ENCODE measurements around the gene TAF4B.
"Not testable (repeated sequence)": the region's sequence is repeated elsewhere in the genome, so short reads cannot be mapped to it uniquely, and the experiment has no call there.

Gene TAF4B

DNA sequence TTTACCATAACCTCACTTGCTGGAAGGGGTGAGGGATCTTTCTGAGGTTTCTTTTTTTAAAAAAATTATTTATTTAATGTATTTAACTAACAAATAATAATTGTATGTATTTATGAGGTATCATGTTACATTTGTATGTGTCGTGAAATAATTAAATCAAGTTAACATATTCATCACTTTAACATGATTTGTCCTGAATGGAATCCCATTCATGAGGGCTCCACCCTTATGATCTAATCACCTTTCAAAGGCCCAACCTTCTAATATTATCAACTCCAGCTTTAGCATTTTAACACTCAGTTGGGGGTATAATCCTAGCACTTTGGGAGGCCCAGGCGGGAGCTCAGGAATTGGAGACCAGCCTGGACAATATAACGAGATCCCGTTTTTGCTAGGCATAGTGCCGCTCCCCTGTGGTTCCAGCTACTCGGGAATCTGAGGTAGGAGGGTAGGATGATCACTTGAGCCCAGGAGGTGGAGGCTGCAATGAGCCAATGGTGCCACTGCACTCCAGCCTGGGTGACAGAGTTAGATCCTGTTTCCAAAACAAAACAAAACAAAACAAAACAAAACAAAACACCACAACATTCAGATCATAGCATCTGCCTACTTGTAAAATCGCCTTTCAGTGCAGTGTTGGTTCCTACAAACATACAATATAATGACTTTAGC is 1.1 kb upstream of the TAF4B start:
- H3K27ac Mint-ChIP-seq: no peak overlapping the region
- H3K36me3 Mint-ChIP-seq (ENCODE audit: low read depth): peaks cover 6% of the 10 kb centered on the region
- H3K4me3 Mint-ChIP-seq: peak overlapping the region; percentile 95
- no peaks in the 10 kb centered on the region for H3K9me3 Mint-ChIP-seq
- H3K27me3 Mint-ChIP-seq: no peaks in the 10 kb centered on the region
- H3K4me1 Mint-ChIP-seq (ENCODE audit: low read depth): peaks cover 33% of the 10 kb centered on the region

DNA sequence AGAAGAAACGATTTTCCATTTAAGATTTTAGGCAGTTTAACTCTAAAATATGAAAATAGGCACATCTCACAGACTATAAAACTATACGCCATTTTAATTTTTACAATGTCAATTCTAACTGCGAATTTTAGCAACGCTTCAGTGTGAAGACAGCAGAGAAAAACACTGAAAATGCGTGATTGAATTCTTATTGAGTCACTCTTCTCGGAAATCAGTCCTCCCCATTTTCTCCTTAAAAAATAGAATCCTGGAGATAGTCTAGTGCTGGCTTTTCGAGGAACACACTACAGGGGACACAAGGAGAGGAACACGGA is 373 bp upstream of the TAF4B start:
- Mint-ChIP-seq H3K27me3 (no peaks in the 10 kb centered on the region), H3K36me3 (ENCODE audit: low read depth) (peaks cover 10% of the 10 kb centered on the region), H3K9me3 (no peaks in the 10 kb centered on the region), H3K4me1 (ENCODE audit: low read depth) (peaks cover 37% of the 10 kb centered on the region), H3K4me3 (peak overlapping the region; percentile 95), H3K27ac (peak overlapping the region; percentile 92)

DNA sequence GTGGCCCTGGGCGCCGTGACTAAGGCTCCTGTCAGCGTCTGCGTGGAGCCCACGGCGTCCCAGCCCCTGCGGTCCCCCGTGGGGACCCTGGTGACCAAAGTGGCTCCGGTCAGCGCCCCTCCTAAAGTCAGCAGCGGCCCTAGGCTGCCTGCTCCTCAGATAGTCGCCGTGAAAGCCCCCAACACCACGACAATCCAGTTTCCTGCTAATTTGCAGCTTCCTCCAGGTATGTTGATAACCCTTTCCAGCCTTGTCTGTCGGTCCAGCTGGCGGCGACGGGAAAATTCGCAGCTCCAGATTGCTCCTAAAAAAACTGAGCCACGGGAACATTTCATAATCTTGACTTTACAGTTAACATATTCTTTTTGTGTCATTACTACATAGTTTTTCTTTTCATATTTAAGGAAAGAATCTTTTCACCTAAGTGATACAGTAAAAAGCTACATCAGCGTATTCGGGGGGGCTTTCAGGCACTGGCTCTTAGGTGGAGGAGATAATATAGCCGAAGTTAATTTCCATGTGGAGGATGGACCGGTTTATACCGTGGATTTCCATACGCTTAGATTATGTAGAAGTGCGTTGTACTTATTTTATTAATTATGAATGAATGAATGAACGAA is 916 bp downstream of the TAF4B start:
- Mint-ChIP-seq H3K27ac (peak overlapping the region; percentile 88), H3K9me3 (no peaks in the 10 kb centered on the region), H3K4me1 (ENCODE audit: low read depth) (peaks cover 37% of the 10 kb centered on the region), H3K36me3 (ENCODE audit: low read depth) (peaks cover 14% of the 10 kb centered on the region), H3K4me3 (peak overlapping the region; percentile 95), H3K27me3 (no peaks in the 10 kb centered on the region)

DNA sequence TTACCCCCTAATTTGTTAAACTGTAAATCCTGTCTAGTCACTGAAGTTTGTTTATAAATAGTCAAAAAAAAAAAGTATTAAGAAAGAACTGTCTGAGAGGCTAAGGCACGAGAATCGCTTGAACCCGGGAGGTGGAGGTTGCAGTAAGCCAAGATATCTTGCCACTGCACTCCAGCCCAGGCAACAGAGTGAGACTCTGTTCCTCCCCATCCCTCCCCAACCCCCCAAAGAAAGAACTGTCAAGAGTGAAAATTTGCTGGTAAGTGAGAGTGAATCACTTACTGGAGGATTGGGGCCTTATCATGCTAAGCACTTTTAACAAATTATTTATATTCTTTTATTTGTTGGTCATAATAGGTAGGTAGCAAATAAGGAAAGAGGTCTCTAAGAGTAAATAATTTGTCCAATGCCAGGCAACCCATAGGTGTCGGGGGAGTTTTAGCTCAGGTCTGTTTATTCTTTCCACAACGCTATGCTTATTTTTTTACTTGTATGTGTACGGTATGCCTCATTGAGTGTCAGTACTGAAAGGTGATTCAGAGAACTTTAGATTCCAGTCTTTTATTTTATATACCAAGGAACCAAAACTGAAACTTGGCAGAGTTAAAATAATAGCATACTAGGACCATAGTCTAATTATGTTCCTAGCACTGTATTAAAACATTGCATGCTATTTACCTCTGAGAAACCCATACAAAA is 2.5 kb downstream of the TAF4B start:
- Mint-ChIP-seq H3K27me3 (no peaks in the 10 kb centered on the region), H3K4me3 (peak overlapping the region; percentile 95), H3K36me3 (ENCODE audit: low read depth) (peaks cover 14% of the 10 kb centered on the region), H3K27ac (no peak overlapping the region), H3K9me3 (no peaks in the 10 kb centered on the region), H3K4me1 (ENCODE audit: low read depth) (peaks cover 49% of the 10 kb centered on the region)

DNA sequence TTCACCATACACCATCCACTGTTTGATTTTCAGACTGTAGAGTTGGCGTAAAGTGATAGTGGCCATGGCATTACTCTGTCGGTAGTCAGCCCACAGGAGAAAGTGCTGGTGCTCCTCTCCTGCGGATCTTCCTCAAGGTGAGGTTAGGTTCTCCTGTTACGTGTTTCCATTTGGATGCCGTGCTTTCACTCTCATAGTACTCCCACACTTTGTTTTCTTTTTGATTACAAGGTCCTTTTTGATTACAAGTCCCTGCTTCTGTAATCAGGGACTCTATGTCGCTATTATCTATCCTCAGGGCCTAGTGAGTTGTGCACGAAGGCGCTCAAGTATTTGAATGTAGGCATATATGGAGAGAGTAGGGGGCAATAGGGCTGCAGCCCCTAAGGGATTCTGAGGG is 4.3 kb downstream of the TAF4B start:
- H3K27ac Mint-ChIP-seq: no peak overlapping the region
- H3K4me3 Mint-ChIP-seq: no peak overlapping the region
- H3K36me3 Mint-ChIP-seq (ENCODE audit: low read depth): peaks cover 14% of the 10 kb centered on the region
- no peaks in the 10 kb centered on the region for H3K27me3 Mint-ChIP-seq
- no peaks in the 10 kb centered on the region for H3K9me3 Mint-ChIP-seq
- peaks cover 62% of the 10 kb centered on the region for H3K4me1 Mint-ChIP-seq (ENCODE audit: low read depth)

DNA sequence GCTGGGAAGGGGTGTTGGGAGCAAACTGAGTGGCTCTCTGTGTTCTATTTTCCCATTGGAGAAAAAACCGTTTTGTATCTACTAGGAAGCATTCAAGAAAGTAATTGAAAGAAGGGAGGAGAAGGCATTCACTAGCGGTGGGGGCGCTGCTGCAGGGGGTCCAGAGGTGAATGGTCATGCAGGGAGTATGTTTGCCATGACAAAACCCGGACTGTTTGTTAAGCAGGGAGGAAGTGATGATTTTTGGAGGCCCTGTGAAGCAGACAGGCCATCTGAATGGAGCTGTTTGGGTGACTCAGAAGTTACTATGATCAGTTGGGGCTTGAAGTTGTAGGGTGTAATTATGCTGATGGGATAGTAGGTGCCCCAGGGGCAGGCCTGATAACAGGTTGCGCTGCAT is 7.0 kb downstream of the TAF4B start:
- no peaks in the 10 kb centered on the region for H3K9me3 Mint-ChIP-seq
- no peak overlapping the region for H3K27ac Mint-ChIP-seq

DNA sequence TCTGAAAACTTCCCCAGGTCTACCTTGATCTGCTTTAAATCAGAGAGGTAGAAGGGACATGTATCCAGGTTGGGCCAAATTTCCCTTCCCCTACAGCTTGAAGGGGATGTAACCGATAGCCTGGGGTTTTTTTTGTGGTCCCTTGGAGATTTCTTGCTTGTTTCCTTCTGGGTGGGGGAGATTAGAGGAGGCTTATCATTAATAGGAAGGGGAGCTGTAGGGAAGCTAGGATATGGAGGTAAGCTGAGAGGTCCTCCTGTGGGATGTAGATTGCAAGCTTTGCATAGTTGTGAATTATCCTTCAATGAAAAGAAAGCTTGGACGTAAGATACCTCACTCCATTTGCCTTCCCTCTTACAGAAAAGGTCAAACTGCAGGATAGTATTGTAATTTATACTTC is 11.1 kb downstream of the TAF4B start:
- not testable (repeated sequence) for H3K9me3 Mint-ChIP-seq, H3K27ac Mint-ChIP-seq, H3K4me3 Mint-ChIP-seq, H3K27me3 Mint-ChIP-seq
- H3K36me3 Mint-ChIP-seq (ENCODE audit: low read depth): peaks cover 13% of the 10 kb centered on the region
- peaks cover 32% of the 10 kb centered on the region for H3K4me1 Mint-ChIP-seq (ENCODE audit: low read depth)

More for the DNA sequence above, 7.0 kb downstream of the TAF4B start:
- H3K4me3 Mint-ChIP-seq: no peak overlapping the region
- H3K27me3 Mint-ChIP-seq: no peaks in the 10 kb centered on the region
- H3K4me1 Mint-ChIP-seq (ENCODE audit: low read depth): peaks cover 48% of the 10 kb centered on the region
- H3K36me3 Mint-ChIP-seq (ENCODE audit: low read depth): peaks cover 15% of the 10 kb centered on the region

DNA sequence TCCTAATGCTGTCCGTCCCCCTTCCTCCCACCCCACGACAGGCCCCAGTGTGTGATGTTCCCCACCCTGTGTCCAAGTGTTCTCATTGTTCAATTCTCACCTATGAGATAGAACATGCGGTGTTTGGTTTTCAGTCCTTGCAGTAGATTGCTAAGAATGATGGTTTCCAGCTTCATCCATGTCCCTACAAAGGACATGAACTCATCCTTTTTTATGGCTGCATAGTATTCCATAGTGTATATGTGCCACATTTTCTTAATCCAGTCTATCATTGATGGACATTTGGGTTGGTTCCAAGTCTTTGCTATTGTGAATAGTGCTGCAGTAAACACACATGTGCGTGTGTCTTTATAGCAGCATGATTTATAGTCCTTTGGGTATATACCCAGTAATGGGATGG is 12.5 kb downstream of the TAF4B start:
- H3K27ac Mint-ChIP-seq, H3K27me3 Mint-ChIP-seq, H3K4me3 Mint-ChIP-seq, H3K9me3 Mint-ChIP-seq: not testable (repeated sequence)
- Mint-ChIP-seq H3K4me1 (ENCODE audit: low read depth) (peaks cover 29% of the 10 kb centered on the region), H3K36me3 (ENCODE audit: low read depth) (peaks cover 26% of the 10 kb centered on the region)

DNA sequence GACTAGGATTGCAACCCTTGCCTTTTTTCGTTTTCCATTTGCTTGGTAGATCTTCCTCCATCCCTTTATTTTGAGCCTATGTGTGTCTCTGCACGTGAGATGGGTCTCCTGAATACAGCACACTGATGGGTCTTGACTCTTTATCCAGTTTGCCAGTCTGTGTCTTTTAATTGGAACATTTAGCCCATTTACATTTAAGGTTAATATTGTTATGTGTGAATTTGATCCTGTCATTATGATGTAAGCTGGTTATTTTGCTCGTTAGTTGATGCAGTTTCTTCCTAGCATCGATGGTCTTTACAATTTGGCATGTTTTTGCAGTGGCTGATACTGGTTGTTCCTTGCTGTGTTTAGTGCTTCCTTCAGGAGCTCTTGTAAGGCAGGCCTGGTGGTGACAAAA is 16.1 kb downstream of the TAF4B start:
- not testable (repeated sequence) for H3K9me3 Mint-ChIP-seq; H3K27me3 Mint-ChIP-seq; H3K4me3 Mint-ChIP-seq; H3K4me1 Mint-ChIP-seq (ENCODE audit: low read depth); H3K27ac Mint-ChIP-seq
- peaks cover 46% of the 10 kb centered on the region for H3K36me3 Mint-ChIP-seq (ENCODE audit: low read depth)

DNA sequence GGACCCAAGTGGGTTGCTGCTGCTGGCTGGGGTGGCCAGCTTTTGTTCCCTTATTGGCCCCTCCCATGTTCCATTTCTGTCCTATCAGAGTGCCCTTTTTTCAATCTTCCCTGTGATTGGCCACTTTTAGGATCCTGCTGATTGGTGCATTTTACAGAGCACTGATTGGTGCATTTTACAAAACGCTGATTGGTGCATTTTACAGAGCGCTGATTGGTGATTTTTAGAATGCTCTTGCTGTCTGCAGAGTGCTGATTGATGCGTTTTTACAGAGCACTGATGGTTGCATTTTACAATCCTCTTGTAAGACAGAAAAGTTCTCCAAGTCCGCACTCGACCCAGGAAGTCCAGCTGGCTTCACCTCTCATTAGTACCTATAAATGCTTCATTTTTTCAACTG is 19.2 kb downstream of the TAF4B start:
- not testable (repeated sequence) for H3K27ac Mint-ChIP-seq; H3K9me3 Mint-ChIP-seq; H3K27me3 Mint-ChIP-seq; H3K4me1 Mint-ChIP-seq (ENCODE audit: low read depth); H3K4me3 Mint-ChIP-seq
- H3K36me3 Mint-ChIP-seq (ENCODE audit: low read depth): peaks cover 42% of the 10 kb centered on the region

DNA sequence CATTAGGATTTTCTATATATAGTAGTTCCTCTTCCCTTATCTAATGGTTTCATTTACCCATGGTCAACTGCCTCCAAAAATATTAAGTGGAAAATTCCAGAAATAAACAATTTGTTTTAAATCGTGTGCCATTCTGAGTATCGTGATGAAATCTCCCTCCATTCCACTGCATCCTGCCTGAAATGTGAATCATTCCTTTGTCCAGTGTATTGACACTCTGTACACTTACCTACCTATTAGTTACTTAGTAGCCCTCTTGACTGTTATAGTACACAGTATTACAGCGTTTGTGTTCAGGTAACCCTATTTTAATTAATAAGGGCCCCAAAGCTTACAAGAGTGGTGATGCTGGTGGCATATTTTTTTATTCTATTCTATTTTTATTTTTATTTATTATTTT is 26.2 kb downstream of the TAF4B start:
- no peaks in the 10 kb centered on the region for H3K9me3 Mint-ChIP-seq
- no peak overlapping the region for H3K27ac Mint-ChIP-seq
- H3K27me3 Mint-ChIP-seq: no peaks in the 10 kb centered on the region
- peaks cover 36% of the 10 kb centered on the region for H3K4me1 Mint-ChIP-seq (ENCODE audit: low read depth)
- no peaks in the 10 kb centered on the region for H3K36me3 Mint-ChIP-seq (ENCODE audit: low read depth)
- H3K4me3 Mint-ChIP-seq: no peak overlapping the region

DNA sequence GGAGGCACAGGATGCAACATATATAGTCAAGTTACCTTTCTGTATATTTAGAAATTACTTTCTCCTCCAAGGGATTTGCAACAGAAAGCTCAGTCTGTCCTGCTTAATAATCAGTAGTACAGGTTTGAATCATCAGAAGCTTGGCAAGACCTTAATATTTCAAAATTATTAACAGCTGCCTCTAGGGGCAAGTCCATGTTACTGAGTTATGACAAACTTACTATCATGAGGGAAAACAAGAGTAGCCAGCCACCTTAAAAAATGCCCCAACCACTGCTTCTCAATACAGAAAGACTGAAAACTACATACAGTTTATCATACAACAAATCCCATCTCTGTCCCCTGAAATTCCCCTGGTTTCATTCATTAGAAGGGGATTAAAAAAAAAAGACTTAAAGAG is 28.6 kb downstream of the TAF4B start:
- not testable (repeated sequence) for H3K36me3 Mint-ChIP-seq (ENCODE audit: low read depth); H3K27me3 Mint-ChIP-seq; H3K27ac Mint-ChIP-seq

DNA sequence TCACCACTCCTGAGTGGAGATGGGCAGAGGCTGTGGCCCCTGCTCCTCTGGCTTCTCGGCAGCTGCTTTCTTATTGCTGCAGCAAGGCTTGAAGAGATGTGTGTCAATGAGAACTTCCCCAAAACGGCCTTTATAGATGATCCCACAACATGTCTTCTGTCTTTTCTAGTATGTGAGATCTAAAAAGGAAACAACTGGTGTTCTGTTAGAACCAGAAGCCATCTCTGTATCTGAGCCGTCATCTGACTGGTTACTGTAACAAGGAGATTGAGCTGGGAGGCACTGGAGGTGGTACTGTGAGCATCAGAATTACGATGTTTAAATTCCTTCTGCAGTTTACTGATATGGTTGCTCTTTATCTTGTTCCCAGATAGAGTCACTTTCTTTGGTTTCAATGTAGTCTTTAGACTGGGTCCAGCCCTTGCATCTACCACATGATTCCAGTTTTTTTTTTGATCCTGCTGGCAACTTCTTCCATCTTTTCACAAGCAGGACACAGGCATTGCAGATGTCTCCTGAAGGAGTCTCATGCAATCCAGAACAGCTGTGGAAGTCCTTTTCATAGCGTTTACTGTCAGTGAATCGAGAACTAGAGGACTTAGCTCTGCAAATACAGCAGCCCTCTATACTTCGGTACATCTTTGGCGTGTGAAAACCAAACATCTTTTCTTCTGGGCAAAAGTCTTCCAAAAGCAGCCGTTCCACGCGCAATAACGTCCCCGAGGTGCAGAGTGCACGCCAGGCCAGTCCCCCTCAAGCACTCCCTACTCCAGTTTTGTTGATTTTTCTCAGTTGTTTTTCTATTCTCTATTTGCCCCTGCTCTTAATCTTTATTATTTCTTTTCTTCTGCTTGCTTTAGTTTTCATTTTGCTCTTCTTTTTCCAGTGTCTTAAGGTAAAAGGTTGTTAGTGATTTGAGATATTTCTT is 29.7 kb downstream of the TAF4B start:
- no peaks in the 10 kb centered on the region for H3K27me3 Mint-ChIP-seq
- no peak overlapping the region for H3K27ac Mint-ChIP-seq
- peaks cover 34% of the 10 kb centered on the region for H3K4me1 Mint-ChIP-seq (ENCODE audit: low read depth)
- peak overlapping the region; percentile 23 for H3K4me3 Mint-ChIP-seq
- peaks cover 9% of the 10 kb centered on the region for H3K36me3 Mint-ChIP-seq (ENCODE audit: low read depth)
- peaks cover 4% of the 10 kb centered on the region for H3K9me3 Mint-ChIP-seq

More for the DNA sequence above, 28.6 kb downstream of the TAF4B start:
- H3K9me3 Mint-ChIP-seq, H3K4me3 Mint-ChIP-seq: not testable (repeated sequence)
- H3K4me1 Mint-ChIP-seq (ENCODE audit: low read depth): peaks cover 36% of the 10 kb centered on the region

DNA sequence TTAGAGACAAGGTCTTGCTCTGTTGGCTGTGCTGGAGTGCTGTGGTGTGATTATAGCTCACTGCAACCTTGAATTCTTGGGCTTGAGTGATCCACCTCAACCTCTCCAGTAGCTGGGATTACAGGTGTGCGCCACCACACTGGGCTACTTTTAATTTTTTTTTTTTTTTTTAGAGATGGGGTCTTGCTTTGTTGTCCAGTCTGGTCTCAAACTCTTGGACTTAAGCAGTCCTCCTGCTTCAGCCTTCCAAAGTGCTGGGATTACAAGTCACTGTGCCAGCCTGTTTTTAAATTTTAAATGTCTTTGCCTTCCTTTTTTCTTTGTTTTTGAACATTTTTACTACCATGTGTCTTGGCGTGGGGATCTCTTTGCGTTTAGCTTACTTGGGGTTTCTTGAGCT is 32.5 kb downstream of the TAF4B start:
- H3K36me3 Mint-ChIP-seq (ENCODE audit: low read depth): peaks cover 19% of the 10 kb centered on the region
- peaks cover 28% of the 10 kb centered on the region for H3K4me1 Mint-ChIP-seq (ENCODE audit: low read depth)
- H3K4me3 Mint-ChIP-seq: no peak overlapping the region
- no peaks in the 10 kb centered on the region for H3K27me3 Mint-ChIP-seq
- H3K27ac Mint-ChIP-seq: no peak overlapping the region
- peaks cover 4% of the 10 kb centered on the region for H3K9me3 Mint-ChIP-seq

DNA sequence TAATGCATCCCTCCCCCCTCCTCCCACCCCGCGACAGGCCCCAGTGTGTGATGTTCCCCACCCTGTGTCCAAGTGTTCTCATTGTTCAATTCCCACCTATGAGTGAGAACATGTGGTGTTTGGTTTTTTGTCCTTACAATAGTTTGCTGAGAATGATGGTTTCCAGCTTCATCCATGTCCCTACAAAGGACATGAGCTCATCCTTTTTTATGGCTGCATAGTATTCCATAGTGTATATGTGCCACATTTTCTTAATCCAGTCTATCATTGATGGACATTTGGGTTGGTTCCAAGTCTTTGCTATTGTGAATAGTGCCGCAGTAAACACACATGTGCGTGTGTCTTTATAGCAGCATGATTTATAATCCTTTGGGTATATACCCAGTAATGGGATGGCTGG is 33.2 kb downstream of the TAF4B start:
- not testable (repeated sequence) for H3K27ac Mint-ChIP-seq

More for the DNA sequence above, 33.2 kb downstream of the TAF4B start:
- not testable (repeated sequence) for H3K9me3 Mint-ChIP-seq, H3K4me3 Mint-ChIP-seq, H3K27me3 Mint-ChIP-seq
- H3K4me1 Mint-ChIP-seq (ENCODE audit: low read depth): peaks cover 25% of the 10 kb centered on the region
- peaks cover 19% of the 10 kb centered on the region for H3K36me3 Mint-ChIP-seq (ENCODE audit: low read depth)
